ENCODE results near the gene PARL.

DNA sequence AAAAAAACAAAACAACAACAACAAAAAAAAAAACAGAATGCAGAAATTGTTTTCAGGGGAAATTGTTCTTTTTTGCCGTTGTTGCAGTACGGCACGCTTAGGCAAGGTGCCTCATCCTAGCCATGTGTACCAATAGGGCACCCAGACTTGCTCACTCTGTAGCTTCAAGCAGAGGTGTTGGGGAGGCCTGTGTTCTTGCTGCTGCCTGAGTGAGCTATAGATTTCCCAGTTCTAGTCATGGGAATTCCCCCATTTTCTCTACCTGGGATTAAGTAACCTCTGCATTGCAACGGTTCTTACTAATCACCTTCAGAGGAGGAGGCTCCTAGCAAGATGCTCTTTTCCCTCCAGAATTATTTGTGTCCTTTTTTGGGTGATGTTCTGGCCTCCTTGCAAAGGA, 12.9 kb upstream of the PARL start:
- TF ChIP-seq, protein P1, sequence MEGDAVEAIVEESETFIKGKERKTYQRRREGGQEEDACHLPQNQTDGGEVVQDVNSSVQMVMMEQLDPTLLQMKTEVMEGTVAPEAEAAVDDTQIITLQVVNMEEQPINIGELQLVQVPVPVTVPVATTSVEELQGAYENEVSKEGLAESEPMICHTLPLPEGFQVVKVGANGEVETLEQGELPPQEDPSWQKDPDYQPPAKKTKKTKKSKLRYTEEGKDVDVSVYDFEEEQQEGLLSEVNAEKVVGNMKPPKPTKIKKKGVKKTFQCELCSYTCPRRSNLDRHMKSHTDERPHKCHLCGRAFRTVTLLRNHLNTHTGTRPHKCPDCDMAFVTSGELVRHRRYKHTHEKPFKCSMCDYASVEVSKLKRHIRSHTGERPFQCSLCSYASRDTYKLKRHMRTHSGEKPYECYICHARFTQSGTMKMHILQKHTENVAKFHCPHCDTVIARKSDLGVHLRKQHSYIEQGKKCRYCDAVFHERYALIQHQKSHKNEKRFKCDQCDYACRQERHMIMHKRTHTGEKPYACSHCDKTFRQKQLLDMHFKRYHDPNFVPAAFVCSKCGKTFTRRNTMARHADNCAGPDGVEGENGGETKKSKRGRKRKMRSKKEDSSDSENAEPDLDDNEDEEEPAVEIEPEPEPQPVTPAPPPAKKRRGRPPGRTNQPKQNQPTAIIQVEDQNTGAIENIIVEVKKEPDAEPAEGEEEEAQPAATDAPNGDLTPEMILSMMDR (IDR thresholded peaks at IDR 0.05), result no peak
- no peak for TF ChIP-seq POLR2A (IDR thresholded peaks at IDR 0.05)

All from heart left ventricle (tissue), 13 donors.